ENCODE data around the gene MAN2A2. TPM values are rescaled to one million over a fixed set of nuclear protein-coding genes. Genes with fewer than 3 reads are reported as not detected.
"Not testable (repeated sequence)": the region's sequence is repeated elsewhere in the genome, so short reads cannot be mapped to it uniquely, and the experiment has no call there.

MAN2A2 gene
- total RNA-seq, 1 experiment from 2014 or later, result 12.6 TPM

GRCh38 chr15:90885432-90886290 is 17.4 kb upstream of the MAN2A2 start:
- H3K27ac ChIP-seq, result no peak overlapping the region

GRCh38 chr15:90886291-90886614 is 16.8 kb upstream of the MAN2A2 start:
- H3K27me3 ChIP-seq, result peaks cover 11% of the 10 kb centered on the region; the same call in 1 of the 2 replicates
- DNase-seq, result no peak
- no peaks in the 10 kb centered on the region for H3K36me3 ChIP-seq
- no peak overlapping the region for H3K4me3 ChIP-seq
- peaks cover 3% of the 10 kb centered on the region; the same call in 1 of the 2 replicates for H3K4me1 ChIP-seq
- H3K9me3 ChIP-seq (replicated peaks), result no peaks in the 10 kb centered on the region
- H3K27ac ChIP-seq, result no peak overlapping the region

More at GRCh38 chr15:90885432-90886290, 17.4 kb upstream of the MAN2A2 start:
- no peaks in the 10 kb centered on the region for H3K9me3 ChIP-seq (replicated peaks)
- no peaks in the 10 kb centered on the region for H3K36me3 ChIP-seq
- peaks cover 5% of the 10 kb centered on the region; the same call in 1 of the 2 replicates for H3K27me3 ChIP-seq
- peak; percentile 74 to 83 for DNase-seq
- peaks cover 3% of the 10 kb centered on the region; the same call in 1 of the 2 replicates for H3K4me1 ChIP-seq
- H3K4me3 ChIP-seq, result no peak overlapping the region

GRCh38 chr15:90887037-90887481 is 16.0 kb upstream of the MAN2A2 start:
- peaks cover 11% of the 10 kb centered on the region; the same call in 1 of the 2 replicates for H3K27me3 ChIP-seq
- DNase-seq, result no peak
- H3K4me1 ChIP-seq, result peaks cover 3% of the 10 kb centered on the region; the same call in 1 of the 2 replicates
- no peak overlapping the region for H3K27ac ChIP-seq
- no peaks in the 10 kb centered on the region for H3K36me3 ChIP-seq
- H3K9me3 ChIP-seq (replicated peaks), result no peaks in the 10 kb centered on the region
- no peak overlapping the region for H3K4me3 ChIP-seq

GRCh38 chr15:90889313-90889730 is 13.8 kb upstream of the MAN2A2 start:
- Histone ChIP-seq H3K27me3 (peaks cover 11% of the 10 kb centered on the region; the same call in 1 of the 2 replicates), H3K27ac (no peak overlapping the region), H3K9me3 (replicated peaks) (no peaks in the 10 kb centered on the region), H3K4me1 (peaks cover 3% of the 10 kb centered on the region; the same call in 1 of the 2 replicates), H3K36me3 (no peaks in the 10 kb centered on the region), H3K4me3 (no peak overlapping the region)
- no peak for DNase-seq

- Histone ChIP-seq H3K4me3 (no peak overlapping the region), H3K4me1 (peaks cover 3% of the 10 kb centered on the region; the same call in 1 of the 2 replicates), H3K27ac (no peak overlapping the region), H3K36me3 (no peaks in the 10 kb centered on the region), H3K9me3 (replicated peaks) (no peaks in the 10 kb centered on the region), H3K27me3 (peaks cover 11% of the 10 kb centered on the region; the same call in 1 of the 2 replicates)
- peak in 1 of 2 experiments; percentile 36 for DNase-seq
Measured at GRCh38 chr15:90889736-90890456, 13.2 kb upstream of the MAN2A2 start.

- no peaks in the 10 kb centered on the region for H3K9me3 ChIP-seq (replicated peaks)
- no peak for DNase-seq
- no peaks in the 10 kb centered on the region for H3K36me3 ChIP-seq
- H3K4me1 ChIP-seq, result peaks cover 3% of the 10 kb centered on the region; the same call in 1 of the 2 replicates
- H3K27me3 ChIP-seq, result peaks cover 11% of the 10 kb centered on the region; the same call in 1 of the 2 replicates
- H3K27ac ChIP-seq, result no peak overlapping the region
- no peak overlapping the region for H3K4me3 ChIP-seq
Measured at GRCh38 chr15:90890839-90891238, 12.3 kb upstream of the MAN2A2 start.

- no peak overlapping the region for H3K4me3 ChIP-seq
- peaks cover 3% of the 10 kb centered on the region; the same call in 1 of the 2 replicates for H3K4me1 ChIP-seq
- H3K36me3 ChIP-seq, result no peaks in the 10 kb centered on the region
- no peak for DNase-seq
- peaks cover 12% of the 10 kb centered on the region; the same call in 1 of the 2 replicates for H3K27me3 ChIP-seq
- no peak overlapping the region for H3K27ac ChIP-seq
- H3K9me3 ChIP-seq (replicated peaks), result no peaks in the 10 kb centered on the region
Measured at GRCh38 chr15:90891346-90891949, 11.7 kb upstream of the MAN2A2 start.

GRCh38 chr15:90892023-90892422 is 11.1 kb upstream of the MAN2A2 start:
- H3K36me3 ChIP-seq, result no peaks in the 10 kb centered on the region
- no peak overlapping the region for H3K27ac ChIP-seq
- peaks cover 15% of the 10 kb centered on the region; the same call in 1 of the 2 replicates for H3K27me3 ChIP-seq
- peaks cover 3% of the 10 kb centered on the region; the same call in 1 of the 2 replicates for H3K4me1 ChIP-seq
- H3K9me3 ChIP-seq (replicated peaks), result no peaks in the 10 kb centered on the region
- no peak for DNase-seq
- no peak overlapping the region for H3K4me3 ChIP-seq

- H3K9me3 ChIP-seq (replicated peaks), result no peaks in the 10 kb centered on the region
- no peak for DNase-seq
Measured at GRCh38 chr15:90892498-90893174, 10.5 kb upstream of the MAN2A2 start.

GRCh38 chr15:90893175-90894090 is 9.7 kb upstream of the MAN2A2 start:
- peaks cover 15% of the 10 kb centered on the region; the same call in 1 of the 2 replicates for H3K27me3 ChIP-seq
- DNase-seq, result no peak
- no peaks in the 10 kb centered on the region for H3K9me3 ChIP-seq (replicated peaks)

More at GRCh38 chr15:90892498-90893174, 10.5 kb upstream of the MAN2A2 start:
- Histone ChIP-seq H3K27me3 (peaks cover 15% of the 10 kb centered on the region; the same call in 1 of the 2 replicates), H3K27ac (no peak overlapping the region), H3K4me3 (peak overlapping the region; percentile 33; the same call in 1 of the 2 replicates), H3K36me3 (no peaks in the 10 kb centered on the region), H3K4me1 (peaks cover 3% of the 10 kb centered on the region; the same call in 1 of the 2 replicates)

GRCh38 chr15:90895571-90896117 is 7.5 kb upstream of the MAN2A2 start:
- no peaks in the 10 kb centered on the region for H3K4me1 ChIP-seq
- no peak overlapping the region for H3K27ac ChIP-seq
- H3K27me3 ChIP-seq, result peaks cover 10% of the 10 kb centered on the region; the same call in 1 of the 2 replicates
- H3K4me3 ChIP-seq, result no peak overlapping the region
- peak in 1 of 2 experiments; percentile 57 for DNase-seq
- no peaks in the 10 kb centered on the region for H3K9me3 ChIP-seq (replicated peaks)
- no peaks in the 10 kb centered on the region for H3K36me3 ChIP-seq

More at GRCh38 chr15:90893175-90894090, 9.7 kb upstream of the MAN2A2 start:
- Histone ChIP-seq H3K36me3 (no peaks in the 10 kb centered on the region), H3K27ac (no peak overlapping the region), H3K4me3 (peak overlapping the region; percentile 33), H3K4me1 (peaks cover 3% of the 10 kb centered on the region; the same call in 1 of the 2 replicates)

- not testable (repeated sequence) for DNase-seq
Measured at GRCh38 chr15:90897131-90897655, 5.9 kb upstream of the MAN2A2 start.

More at GRCh38 chr15:90897131-90897655, 5.9 kb upstream of the MAN2A2 start:
- not testable (repeated sequence) for H3K36me3 ChIP-seq; H3K4me3 ChIP-seq; H3K9me3 ChIP-seq (replicated peaks); H3K27me3 ChIP-seq; H3K4me1 ChIP-seq; H3K27ac ChIP-seq

Data from SJCRH30 (cell line).